ENCODE data around the gene PROM1.

DNA sequence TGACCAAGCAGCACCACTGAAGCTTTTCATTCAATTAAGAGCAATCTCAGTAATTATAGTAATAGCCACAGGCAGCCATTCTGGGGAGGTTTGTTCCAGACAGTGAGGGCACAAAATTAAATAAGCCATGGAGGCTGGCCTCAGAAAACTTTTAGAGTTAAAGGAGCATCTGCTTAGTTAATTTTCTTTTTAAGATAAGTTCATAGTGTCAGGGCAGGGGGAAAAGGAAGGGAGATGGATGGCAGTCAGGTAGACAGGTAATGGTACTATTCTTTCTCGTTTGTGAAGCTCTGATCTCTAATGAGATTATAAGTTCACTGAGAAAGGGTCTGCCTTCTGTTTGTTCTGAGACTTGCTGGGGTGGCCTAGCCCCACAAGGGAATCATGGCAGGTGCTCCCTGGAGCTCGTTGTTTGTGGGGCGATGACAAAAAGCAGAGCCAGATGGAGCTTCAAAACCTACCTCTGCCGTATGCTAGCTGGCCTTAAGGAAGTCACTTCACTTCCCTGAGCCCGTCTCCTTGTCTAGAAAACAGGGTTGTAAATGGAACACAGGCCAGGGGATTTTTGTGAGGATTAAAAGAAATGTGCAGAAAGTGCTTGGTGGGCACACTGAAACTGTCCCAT is 76.2 kb downstream of the PROM1 start:
- TF ChIP-seq, protein P1, sequence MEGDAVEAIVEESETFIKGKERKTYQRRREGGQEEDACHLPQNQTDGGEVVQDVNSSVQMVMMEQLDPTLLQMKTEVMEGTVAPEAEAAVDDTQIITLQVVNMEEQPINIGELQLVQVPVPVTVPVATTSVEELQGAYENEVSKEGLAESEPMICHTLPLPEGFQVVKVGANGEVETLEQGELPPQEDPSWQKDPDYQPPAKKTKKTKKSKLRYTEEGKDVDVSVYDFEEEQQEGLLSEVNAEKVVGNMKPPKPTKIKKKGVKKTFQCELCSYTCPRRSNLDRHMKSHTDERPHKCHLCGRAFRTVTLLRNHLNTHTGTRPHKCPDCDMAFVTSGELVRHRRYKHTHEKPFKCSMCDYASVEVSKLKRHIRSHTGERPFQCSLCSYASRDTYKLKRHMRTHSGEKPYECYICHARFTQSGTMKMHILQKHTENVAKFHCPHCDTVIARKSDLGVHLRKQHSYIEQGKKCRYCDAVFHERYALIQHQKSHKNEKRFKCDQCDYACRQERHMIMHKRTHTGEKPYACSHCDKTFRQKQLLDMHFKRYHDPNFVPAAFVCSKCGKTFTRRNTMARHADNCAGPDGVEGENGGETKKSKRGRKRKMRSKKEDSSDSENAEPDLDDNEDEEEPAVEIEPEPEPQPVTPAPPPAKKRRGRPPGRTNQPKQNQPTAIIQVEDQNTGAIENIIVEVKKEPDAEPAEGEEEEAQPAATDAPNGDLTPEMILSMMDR (IDR thresholded peaks at IDR 0.05) = no peak
- TF ChIP-seq POLR2A (IDR thresholded peaks at IDR 0.05; ENCODE audit: low read depth) (no peak), EP300 (IDR thresholded peaks at IDR 0.05) (no peak), POLR2AphosphoS5 (IDR thresholded peaks at IDR 0.05) (no peak)
